GM12864 (cell line): Measurements from ENCODE around the gene FSD1.

Experiments
- DNase-seq: peaks from one replicate; pipeline ENCODE4 v3.0.0-alpha.2; 2011; ENCODE audit warnings: low read depth
- H3K4me3 ChIP-seq: 2 replicates; pipeline ENCODE4 v1.5.1; 2011; ENCODE audit warnings: mild to moderate bottlenecking, low read depth, low read length, control low read depth
- CTCF ChIP-seq: IDR thresholded peaks from 2 replicates; pipeline ENCODE4 v1.5.1; 2011; ENCODE audit warnings: low read depth, mild to moderate bottlenecking, moderate library complexity, low read length, control low read depth, inconsistent platforms; ENCODE audit errors: missing control alignments

Gene FSD1

GRCh38 chr19:4354897-4355296, 50.5 kb downstream of the FSD1 start:
- no peak for TF ChIP-seq CTCF

GRCh38 chr19:4357095-4357797, 52.8 kb downstream of the FSD1 start:
- DNase-seq: no peak
- TF ChIP-seq CTCF: no peak

More at GRCh38 chr19:4354897-4355296, 50.5 kb downstream of the FSD1 start:
- H3K4me3 ChIP-seq: no peak overlapping the region
- DNase-seq: no peak

GRCh38 chr19:4357921-4358326, 53.5 kb downstream of the FSD1 start:
- no peak for DNase-seq
- TF ChIP-seq CTCF: no peak
- H3K4me3 ChIP-seq: no peak overlapping the region

More at GRCh38 chr19:4357095-4357797, 52.8 kb downstream of the FSD1 start:
- H3K4me3 ChIP-seq: no peak overlapping the region

GRCh38 chr19:4358709-4359626, 54.6 kb downstream of the FSD1 start:
- no peak overlapping the region for H3K4me3 ChIP-seq
- no peak for DNase-seq
- no peak for TF ChIP-seq CTCF

GRCh38 chr19:4359627-4360000, 55.2 kb downstream of the FSD1 start:
- no peak overlapping the region for H3K4me3 ChIP-seq
- no peak for TF ChIP-seq CTCF
- DNase-seq: no peak

GRCh38 chr19:4360081-4360569, 55.7 kb downstream of the FSD1 start:
- DNase-seq: no peak

More at GRCh38 chr19:4360081-4360569, 55.7 kb downstream of the FSD1 start:
- no peak overlapping the region for H3K4me3 ChIP-seq
- no peak for TF ChIP-seq CTCF
